ENCODE results near the gene ANGPTL8. TPM values are rescaled to one million over a fixed set of nuclear protein-coding genes. Genes with fewer than 3 reads are reported as not detected.

ANGPTL8 gene
- total and polyA plus RNA-seq, 4 donors: 11.8 TPM; not detected in 3

DNA sequence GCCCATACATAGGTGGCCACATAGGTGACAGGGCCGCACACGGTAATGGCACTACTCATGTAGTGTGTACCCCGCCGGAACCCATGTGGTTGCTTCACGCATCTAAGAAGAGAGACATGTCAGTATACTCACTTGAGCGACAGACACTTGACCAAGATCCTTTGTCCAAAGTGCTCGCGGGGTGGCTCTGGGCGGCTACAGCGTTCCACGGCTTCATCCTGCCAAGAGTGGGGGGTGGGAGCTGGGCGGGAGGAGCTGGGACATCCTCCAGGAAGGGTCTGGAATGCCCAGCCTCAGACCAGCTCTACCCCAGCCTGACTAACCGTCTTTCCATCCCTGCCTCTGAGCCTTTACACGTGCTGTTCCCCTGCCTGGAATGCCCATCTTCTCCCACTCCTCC lies 8.5 kb downstream of the ANGPTL8 start:
- Histone ChIP-seq H3K27me3 (ENCODE audit: control insufficient read depth in 1 of 2, insufficient read depth in 2 of 2, low read length in 1 of 2) (no peaks in the 10 kb centered on the region), H3K4me1 (ENCODE audit: control insufficient read depth in 1 of 2, insufficient read depth in 2 of 2, low read length in 2 of 2) (no peaks in the 10 kb centered on the region), H3K4me3 (ENCODE audit: low read length in 2 of 2) (no peak overlapping the region), H3K27ac (ENCODE audit: low read depth in 1 of 2, low read length in 2 of 2) (no peak overlapping the region), H3K9me3 (ENCODE audit: control insufficient read depth, low read length) (no peaks in the 10 kb centered on the region), H3K36me3 (ENCODE audit: control insufficient read depth in 1 of 2, insufficient read depth in 2 of 2, low read length in 1 of 2) (peaks cover 0 to 5% of the 10 kb centered on the region in 2 donors)
- WGBS, 2 donors: 69 to 78% methylated on average over 14 of the region's 14 CpGs
- DNase-seq (no peak), ATAC-seq (ENCODE audit: low FRiP score) (no peak)
- intact Hi-C loops (cut with DNase I): no loop called here

- H3K27me3 ChIP-seq (ENCODE audit: control insufficient read depth in 1 of 2, insufficient read depth in 2 of 2, low read length in 1 of 2): no peaks in the 10 kb centered on the region
- no peak overlapping the region for H3K27ac ChIP-seq (ENCODE audit: low read depth in 1 of 2, low read length in 2 of 2)
- peaks cover 0 to 5% of the 10 kb centered on the region in 2 donors for H3K36me3 ChIP-seq (ENCODE audit: control insufficient read depth in 1 of 2, insufficient read depth in 2 of 2, low read length in 1 of 2)
- H3K4me1 ChIP-seq (ENCODE audit: control insufficient read depth in 1 of 2, insufficient read depth in 2 of 2, low read length in 2 of 2): no peaks in the 10 kb centered on the region
- DNase-seq (no peak), ATAC-seq (ENCODE audit: low FRiP score) (no peak)
- 97 to 100% methylated on average over 2 of the region's 2 CpGs for WGBS, 2 donors
- no peak overlapping the region for H3K4me3 ChIP-seq (ENCODE audit: low read length in 2 of 2)
- no peaks in the 10 kb centered on the region for H3K9me3 ChIP-seq (ENCODE audit: control insufficient read depth, low read length)
- intact Hi-C loops (cut with DNase I): no loop called here
Observed at GRCh38 chr19:11248852-11249251, 9.4 kb downstream of the ANGPTL8 start.

GRCh38 chr19:11251217-11251616 lies 11.8 kb downstream of the ANGPTL8 start:
- DNase-seq: no peak
- H3K4me1 ChIP-seq (ENCODE audit: control insufficient read depth in 1 of 2, insufficient read depth in 2 of 2, low read length in 2 of 2): no peaks in the 10 kb centered on the region
- no peak for ATAC-seq (ENCODE audit: low FRiP score)
- no peaks in the 10 kb centered on the region for H3K9me3 ChIP-seq (ENCODE audit: control insufficient read depth, low read length)
- H3K4me3 ChIP-seq (ENCODE audit: low read length in 2 of 2): no peak overlapping the region
- H3K36me3 ChIP-seq (ENCODE audit: control insufficient read depth in 1 of 2, insufficient read depth in 2 of 2, low read length in 1 of 2): peaks cover 0 to 5% of the 10 kb centered on the region in 2 donors
- no peaks in the 10 kb centered on the region for H3K27me3 ChIP-seq (ENCODE audit: control insufficient read depth in 1 of 2, insufficient read depth in 2 of 2, low read length in 1 of 2)
- WGBS, 2 donors: 95 to 98% methylated on average over 4 of the region's 4 CpGs
- H3K27ac ChIP-seq (ENCODE audit: low read depth in 1 of 2, low read length in 2 of 2): no peak overlapping the region
- intact Hi-C loops (cut with DNase I): no loop called here

- no peak for ATAC-seq (ENCODE audit: low FRiP score)
- Histone ChIP-seq H3K27ac (ENCODE audit: low read depth in 1 of 2, low read length in 2 of 2) (no peak overlapping the region), H3K4me3 (ENCODE audit: low read length in 2 of 2) (no peak overlapping the region), H3K9me3 (ENCODE audit: control insufficient read depth, low read length) (no peaks in the 10 kb centered on the region), H3K36me3 (ENCODE audit: control insufficient read depth in 1 of 2, insufficient read depth in 2 of 2, low read length in 1 of 2) (peaks cover 0 to 5% of the 10 kb centered on the region in 2 donors), H3K27me3 (ENCODE audit: control insufficient read depth in 1 of 2, insufficient read depth in 2 of 2, low read length in 1 of 2) (no peaks in the 10 kb centered on the region), H3K4me1 (ENCODE audit: control insufficient read depth in 1 of 2, insufficient read depth in 2 of 2, low read length in 2 of 2) (no peaks in the 10 kb centered on the region)
- WGBS, 2 donors: 91% methylated on average over 11 of the region's 11 CpGs
- intact Hi-C loops (cut with DNase I): no loop called here
- no peak for DNase-seq
Observed at GRCh38 chr19:11251650-11252314, 12.4 kb downstream of the ANGPTL8 start.

DNA sequence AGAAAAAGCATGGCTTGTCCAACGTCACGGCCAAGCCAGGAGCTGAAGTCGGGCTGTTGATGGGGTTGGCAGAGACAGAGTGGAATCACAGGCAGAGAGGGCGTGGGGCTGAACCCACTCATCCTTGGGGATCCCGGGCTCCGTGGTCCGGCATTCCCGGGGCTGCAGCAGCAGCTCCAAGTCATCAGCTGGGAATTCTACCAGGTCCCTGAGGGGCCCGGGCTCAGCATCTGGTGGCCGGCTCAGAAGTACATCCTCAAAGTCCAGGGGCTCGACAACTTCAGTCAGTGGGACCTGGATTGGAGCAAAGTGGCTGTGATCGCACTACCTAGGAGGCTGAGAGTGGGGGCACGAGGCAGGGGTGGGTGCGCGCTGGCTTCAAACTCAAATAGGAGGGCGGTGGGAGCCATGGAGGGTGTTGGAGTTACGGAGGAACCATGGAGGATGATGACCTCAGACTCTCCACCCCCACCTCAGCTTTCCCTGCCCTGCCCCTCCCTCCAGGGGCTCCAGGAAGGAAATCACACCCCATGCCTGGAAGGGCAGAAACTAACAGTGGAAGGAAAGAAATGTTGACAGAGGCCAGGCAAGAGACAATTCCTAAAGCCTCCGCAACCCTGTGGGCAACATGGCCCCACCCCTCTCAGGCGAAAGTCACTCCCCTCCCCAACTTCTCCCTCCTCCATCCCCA lies 13.4 kb downstream of the ANGPTL8 start:
- Histone ChIP-seq H3K27ac (ENCODE audit: low read depth in 1 of 2, low read length in 2 of 2) (no peak overlapping the region), H3K36me3 (ENCODE audit: control insufficient read depth in 1 of 2, insufficient read depth in 2 of 2, low read length in 1 of 2) (peaks cover 0 to 5% of the 10 kb centered on the region in 2 donors), H3K9me3 (ENCODE audit: control insufficient read depth, low read length) (no peaks in the 10 kb centered on the region), H3K27me3 (ENCODE audit: control insufficient read depth in 1 of 2, insufficient read depth in 2 of 2, low read length in 1 of 2) (no peaks in the 10 kb centered on the region), H3K4me3 (ENCODE audit: low read length in 2 of 2) (no peak overlapping the region), H3K4me1 (ENCODE audit: control insufficient read depth in 1 of 2, insufficient read depth in 2 of 2, low read length in 2 of 2) (no peaks in the 10 kb centered on the region)
- intact Hi-C loops (cut with DNase I): no loop called here
- DNase-seq (no peak), ATAC-seq (ENCODE audit: low FRiP score) (peak; percentile 26)
- WGBS, 2 donors: 88 to 90% methylated on average over 19 of the region's 19 CpGs

DNA sequence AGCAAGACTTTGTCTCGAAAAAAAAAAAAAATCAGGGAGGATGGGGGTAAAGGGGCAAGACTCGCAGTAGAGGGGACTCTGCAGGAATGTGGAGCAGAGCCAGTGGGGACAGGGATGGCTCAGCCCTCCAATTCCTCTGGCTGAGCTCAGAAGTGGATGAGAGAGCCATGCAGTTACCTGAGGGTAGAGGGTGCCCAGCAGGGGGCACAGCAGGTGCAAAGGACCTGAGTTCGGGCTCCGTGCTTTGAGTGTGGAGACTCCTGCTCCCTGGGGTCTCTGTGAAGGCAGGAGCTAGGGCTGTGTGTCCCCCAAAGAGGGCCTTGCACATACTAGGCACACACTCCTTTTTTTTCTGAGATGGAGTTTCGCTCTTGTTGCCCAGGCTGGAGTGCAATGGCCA lies 15.2 kb downstream of the ANGPTL8 start:
- no peak overlapping the region for H3K4me3 ChIP-seq (ENCODE audit: low read length in 2 of 2)
- intact Hi-C loops (cut with DNase I): no loop called here

DNA sequence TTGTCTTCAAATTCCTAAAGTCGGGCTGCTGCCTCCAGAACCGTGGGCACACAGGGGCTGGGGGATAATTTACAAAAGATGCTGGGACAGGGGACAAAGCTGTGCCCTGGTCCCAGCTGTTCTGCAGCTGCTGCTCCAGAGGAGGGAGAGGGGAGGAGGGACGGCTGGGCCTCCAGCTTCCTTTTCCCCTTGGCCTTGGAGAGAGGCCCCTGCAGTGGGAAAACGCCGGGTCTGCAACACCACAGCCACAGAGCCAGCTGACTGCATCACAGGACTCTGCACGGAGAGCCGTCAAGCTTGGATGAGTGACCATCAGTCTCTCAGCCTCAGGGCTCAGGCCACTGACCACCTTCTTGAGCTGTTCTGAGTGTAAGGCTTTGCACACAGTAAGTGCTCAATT lies 16.8 kb downstream of the ANGPTL8 start:
- Histone ChIP-seq H3K4me3 (ENCODE audit: low read length in 2 of 2) (no peak overlapping the region), H3K27ac (ENCODE audit: low read depth in 1 of 2, low read length in 2 of 2) (no peak overlapping the region), H3K4me1 (ENCODE audit: control insufficient read depth in 1 of 2, insufficient read depth in 2 of 2, low read length in 2 of 2) (no peaks in the 10 kb centered on the region), H3K27me3 (ENCODE audit: control insufficient read depth in 1 of 2, insufficient read depth in 2 of 2, low read length in 1 of 2) (no peaks in the 10 kb centered on the region), H3K9me3 (ENCODE audit: control insufficient read depth, low read length) (no peaks in the 10 kb centered on the region), H3K36me3 (ENCODE audit: control insufficient read depth in 1 of 2, insufficient read depth in 2 of 2, low read length in 1 of 2) (peaks cover 0 to 5% of the 10 kb centered on the region in 2 donors)
- DNase-seq: no peak
- WGBS, 2 donors: 27 to 29% methylated on average over 7 of the region's 7 CpGs
- peak; percentile 24 for ATAC-seq (ENCODE audit: low FRiP score)
- intact Hi-C loops (cut with DNase I): no loop called here

More for the DNA sequence above, 15.2 kb downstream of the ANGPTL8 start:
- Histone ChIP-seq H3K27ac (ENCODE audit: low read depth in 1 of 2, low read length in 2 of 2) (no peak overlapping the region), H3K27me3 (ENCODE audit: control insufficient read depth in 1 of 2, insufficient read depth in 2 of 2, low read length in 1 of 2) (no peaks in the 10 kb centered on the region), H3K4me1 (ENCODE audit: control insufficient read depth in 1 of 2, insufficient read depth in 2 of 2, low read length in 2 of 2) (no peaks in the 10 kb centered on the region), H3K9me3 (ENCODE audit: control insufficient read depth, low read length) (no peaks in the 10 kb centered on the region), H3K36me3 (ENCODE audit: control insufficient read depth in 1 of 2, insufficient read depth in 2 of 2, low read length in 1 of 2) (peaks cover 0 to 5% of the 10 kb centered on the region in 2 donors)
- DNase-seq (no peak), ATAC-seq (ENCODE audit: low FRiP score) (no peak)
- 92% methylated on average over 5 of the region's 5 CpGs for WGBS, 2 donors

DNA sequence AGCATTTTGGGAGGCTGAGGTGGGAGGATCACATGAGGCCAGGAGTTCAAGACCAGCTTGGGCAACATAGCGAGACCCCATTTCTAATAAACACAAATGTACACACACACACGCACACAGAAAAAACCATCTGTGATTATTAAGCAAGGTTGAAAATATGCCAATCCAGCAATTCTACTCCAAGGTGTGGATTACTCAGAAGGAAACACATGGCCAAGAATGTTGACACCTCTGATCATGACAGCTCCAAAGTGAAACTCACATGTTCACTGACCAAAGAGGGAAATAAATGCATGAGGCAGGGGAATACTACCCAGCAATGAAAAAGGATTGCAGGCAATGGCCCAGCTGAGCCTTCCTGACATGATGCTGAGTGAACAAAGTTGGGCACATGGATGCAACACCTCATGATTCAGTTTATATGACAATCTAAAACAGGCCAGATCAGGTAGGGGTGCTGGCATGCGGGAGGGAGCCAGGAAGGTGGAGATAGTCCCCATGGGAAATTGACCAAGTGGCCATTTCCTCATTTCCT lies 18.5 kb downstream of the ANGPTL8 start:
- no peaks in the 10 kb centered on the region for H3K27me3 ChIP-seq (ENCODE audit: control insufficient read depth in 1 of 2, insufficient read depth in 2 of 2, low read length in 1 of 2)
- H3K9me3 ChIP-seq (ENCODE audit: control insufficient read depth, low read length): no peaks in the 10 kb centered on the region
- no peak overlapping the region for H3K4me3 ChIP-seq (ENCODE audit: low read length in 2 of 2)
- intact Hi-C loops (cut with DNase I): no loop called here
- WGBS, 2 donors: 96 to 97% methylated on average over 3 of the region's 3 CpGs
- DNase-seq (no peak), ATAC-seq (ENCODE audit: low FRiP score) (no peak)
- H3K27ac ChIP-seq (ENCODE audit: low read depth in 1 of 2, low read length in 2 of 2): no peak overlapping the region
- no peaks in the 10 kb centered on the region for H3K4me1 ChIP-seq (ENCODE audit: control insufficient read depth in 1 of 2, insufficient read depth in 2 of 2, low read length in 2 of 2)
- no peaks in the 10 kb centered on the region for H3K36me3 ChIP-seq (ENCODE audit: control insufficient read depth in 1 of 2, insufficient read depth in 2 of 2, low read length in 1 of 2)

- WGBS, 2 donors: 90 to 91% methylated on average over 5 of the region's 5 CpGs
- DNase-seq (no peak), ATAC-seq (ENCODE audit: low FRiP score) (no peak)
- H3K27me3 ChIP-seq (ENCODE audit: control insufficient read depth in 1 of 2, insufficient read depth in 2 of 2, low read length in 1 of 2): no peaks in the 10 kb centered on the region
- no peaks in the 10 kb centered on the region for H3K36me3 ChIP-seq (ENCODE audit: control insufficient read depth in 1 of 2, insufficient read depth in 2 of 2, low read length in 1 of 2)
- H3K4me1 ChIP-seq (ENCODE audit: control insufficient read depth in 1 of 2, insufficient read depth in 2 of 2, low read length in 2 of 2): no peaks in the 10 kb centered on the region
- H3K9me3 ChIP-seq (ENCODE audit: control insufficient read depth, low read length): no peaks in the 10 kb centered on the region
- no peak overlapping the region for H3K27ac ChIP-seq (ENCODE audit: low read depth in 1 of 2, low read length in 2 of 2)
- no peak overlapping the region for H3K4me3 ChIP-seq (ENCODE audit: low read length in 2 of 2)
- intact Hi-C loops (cut with DNase I): no loop called here
Observed at GRCh38 chr19:11260996-11261395, 21.6 kb downstream of the ANGPTL8 start.
